Kasumi-1 (cell line): ENCODE measurements around the gene HMG20B.

Experiments used
- DNase-seq, 2 experiments: peaks; one replicate each; lab custom pipeline; 2025; lab: John Stamatoyannopoulos, UW

HMG20B gene

DNA sequence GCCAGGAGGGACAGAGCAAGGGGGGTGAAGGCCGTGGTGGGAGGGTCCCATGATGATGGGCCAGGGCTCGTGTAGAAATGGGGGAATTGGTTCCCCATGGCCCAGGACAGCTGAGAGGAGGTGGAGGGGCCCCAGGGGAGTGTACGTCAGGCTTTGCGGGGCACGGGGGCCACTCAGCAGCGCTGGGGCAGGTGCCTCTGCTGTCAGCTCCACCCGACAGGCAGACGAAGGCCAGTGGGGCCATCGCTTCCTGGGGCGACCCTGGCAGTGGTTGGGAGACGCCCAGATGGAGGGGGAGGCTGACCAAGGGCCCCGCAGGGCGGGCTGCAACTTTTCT, 35.7 kb upstream of the HMG20B start:
- DNase-seq, result no peak

GRCh38 chr19:3537438-3538240, 35.1 kb upstream of the HMG20B start:
- no peak for DNase-seq

- no peak for DNase-seq
Observed at GRCh38 chr19:3538258-3538929, 34.4 kb upstream of the HMG20B start.

DNA sequence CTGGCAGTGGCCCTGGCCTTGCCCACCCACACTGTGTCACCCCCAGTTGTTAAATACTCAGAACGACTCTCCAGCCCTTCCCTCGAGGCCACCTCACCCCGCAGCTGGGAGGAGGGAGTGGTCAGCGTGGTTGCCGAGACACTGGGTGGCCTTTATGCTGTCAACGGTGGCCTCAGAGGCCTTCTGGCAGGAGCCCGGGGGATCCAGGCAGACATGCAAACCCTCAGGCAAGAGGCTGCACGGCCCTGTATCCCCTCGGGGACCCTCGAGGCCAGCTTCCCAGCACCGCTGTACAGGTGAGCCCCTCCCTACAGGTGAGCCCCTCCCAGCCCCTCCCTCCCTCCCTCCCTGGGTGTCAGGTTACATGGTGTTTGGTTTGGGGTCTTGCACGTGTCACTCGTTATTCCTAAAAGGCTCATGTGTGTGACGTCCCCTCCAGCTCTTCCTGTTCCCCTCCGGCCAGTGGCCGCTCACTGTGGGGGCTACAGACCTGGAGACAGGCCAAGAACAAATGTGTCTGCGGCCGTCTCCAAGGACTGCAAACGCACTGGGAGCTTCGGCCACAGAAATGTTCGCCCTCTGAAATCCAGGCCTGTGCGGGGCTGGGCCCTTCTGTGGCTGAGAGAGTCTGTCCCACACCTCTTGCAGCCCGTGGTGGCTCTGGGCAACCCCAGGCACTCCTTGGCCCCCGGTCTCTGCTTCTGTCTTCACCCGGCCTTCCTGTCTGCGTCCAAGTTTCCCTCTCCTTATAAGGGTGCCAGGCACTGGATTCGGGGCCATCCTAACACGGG, 33.6 kb upstream of the HMG20B start, which contains the start of gene TEKTIP1:
Gene TEKTIP1 (plus strand): TSS at position 210 of the 791 bp plus-strand sequence. CDS start 4 bp downstream, at position 214.
- DNase-seq, result no peak

GRCh38 chr19:3539756-3540118, 33.0 kb upstream of the HMG20B start:
- DNase-seq, result no peak

- DNase-seq, result no peak
Observed at GRCh38 chr19:3543150-3544057, 29.3 kb upstream of the HMG20B start.

GRCh38 chr19:3544058-3544376, 28.7 kb upstream of the HMG20B start:
- no peak for DNase-seq

- peak; percentile 13 to 35 for DNase-seq
Observed at GRCh38 chr19:3544742-3545668, 27.7 kb upstream of the HMG20B start.

- no peak for DNase-seq
Observed at GRCh38 chr19:3545669-3546034, 27.1 kb upstream of the HMG20B start.

DNA sequence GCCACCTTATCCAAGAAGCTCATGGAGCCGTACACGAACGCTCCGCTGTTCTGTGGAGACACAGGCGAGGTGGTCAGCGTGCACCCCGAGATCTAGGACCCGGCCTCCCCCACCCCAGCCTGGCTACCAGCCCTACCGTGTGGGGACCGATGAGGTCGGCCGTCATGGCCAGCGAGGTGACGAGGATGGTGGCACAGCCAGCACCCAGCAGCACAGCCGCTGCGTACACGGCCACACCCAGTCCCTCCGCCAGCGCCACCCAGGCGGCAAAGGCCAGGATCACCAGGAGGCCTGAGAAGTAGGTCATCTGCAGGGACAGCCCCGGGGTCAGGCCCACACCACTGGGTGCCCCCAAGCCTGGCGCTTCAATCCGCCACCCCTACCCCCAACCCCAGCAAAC, 26.6 kb upstream of the HMG20B start:
- no peak for DNase-seq

GRCh38 chr19:3547301-3547731, 25.4 kb upstream of the HMG20B start:
- DNase-seq, result no peak

DNA sequence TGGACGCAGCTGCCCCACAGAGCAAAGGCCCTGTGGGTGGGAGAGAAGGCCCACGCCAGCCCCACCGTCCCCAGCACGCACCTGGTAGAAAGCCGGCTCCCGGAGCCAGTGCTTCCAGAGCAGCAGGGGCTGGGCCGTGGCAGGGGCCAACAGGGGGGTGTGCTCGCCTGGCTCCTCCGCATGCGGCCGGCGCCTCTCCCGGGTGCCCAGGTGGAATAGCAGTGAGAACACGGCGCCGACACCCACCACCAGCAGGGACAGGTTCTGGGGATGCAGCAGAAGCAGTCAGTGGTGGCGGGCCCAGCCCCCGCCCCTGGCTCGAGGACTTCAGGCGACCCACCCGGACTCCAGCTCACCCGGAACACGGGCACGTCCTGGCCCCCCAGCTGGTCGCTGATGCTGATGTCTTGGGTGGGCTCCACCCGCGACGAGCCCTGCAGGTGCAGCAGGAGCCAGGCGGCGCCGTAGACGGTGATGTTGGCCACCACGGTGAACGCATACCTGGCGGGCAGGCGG, 24.9 kb upstream of the HMG20B start:
- DNase-seq, result no peak

DNA sequence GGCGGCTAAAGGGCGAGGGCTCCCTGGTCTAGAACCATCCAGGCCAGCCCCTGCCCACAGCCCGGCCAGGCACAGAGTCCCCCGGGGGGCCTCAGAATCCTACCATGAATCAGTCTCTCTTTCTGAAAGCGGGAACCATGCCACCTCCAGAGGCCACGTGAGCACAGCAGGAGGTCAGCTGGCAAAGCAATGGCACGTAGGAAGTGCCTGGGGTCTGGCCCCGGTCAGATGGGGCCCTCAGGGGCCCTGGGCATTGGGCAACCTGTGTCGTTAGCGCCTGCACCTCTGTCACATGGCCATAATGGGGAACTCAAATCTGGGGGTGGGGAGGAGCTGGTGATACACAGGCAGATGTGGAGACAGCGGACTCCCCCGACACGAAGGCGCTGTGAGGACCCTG, 24.1 kb upstream of the HMG20B start:
- peak in 1 of 2 experiments; percentile 7 for DNase-seq

- DNase-seq, result no peak
Observed at GRCh38 chr19:3549816-3550215, 22.9 kb upstream of the HMG20B start.

GRCh38 chr19:3550947-3551791, 21.6 kb upstream of the HMG20B start:
- DNase-seq, result no peak

GRCh38 chr19:3551792-3552095, 21.0 kb upstream of the HMG20B start:
- no peak for DNase-seq

DNA sequence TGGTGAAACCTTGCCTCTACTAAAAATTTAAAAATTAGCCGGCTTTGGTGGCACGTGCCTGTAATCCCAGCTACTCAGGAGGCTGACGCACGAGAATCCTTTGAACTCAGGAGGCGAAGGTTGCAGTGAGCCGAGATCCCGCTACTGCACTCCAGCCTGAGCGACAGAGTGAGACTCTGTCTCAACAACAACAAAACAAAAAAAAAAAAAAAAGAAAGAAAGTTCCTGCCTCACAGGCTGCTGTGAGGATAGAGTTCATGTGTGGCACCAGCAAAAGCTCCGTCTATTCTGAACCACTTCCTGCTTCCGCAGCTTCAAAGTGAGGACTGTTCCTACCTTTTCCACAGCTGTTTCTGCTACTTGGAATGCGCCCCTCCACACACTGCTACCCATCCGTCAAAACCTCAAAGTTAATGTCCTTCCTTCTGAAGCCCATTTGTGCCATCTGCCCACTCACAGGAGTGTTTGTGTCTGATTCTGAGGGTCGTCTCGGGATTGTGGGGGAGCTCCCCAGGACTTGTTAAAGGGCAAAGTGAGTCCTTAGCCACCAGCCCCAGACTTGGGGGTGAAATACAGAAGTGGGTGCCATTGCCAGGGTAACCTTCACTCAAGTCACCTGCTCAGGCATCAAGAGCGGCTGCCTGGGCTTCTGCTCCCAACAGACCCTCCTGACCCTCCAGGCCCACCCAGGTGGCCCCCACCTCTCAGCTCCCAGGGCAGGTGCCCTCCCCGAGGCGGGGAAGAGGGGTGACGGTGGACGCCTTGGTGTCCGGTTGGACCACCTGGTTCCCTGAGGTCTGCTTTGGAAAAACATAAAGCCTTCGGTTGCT, 18.3 kb upstream of the HMG20B start:
- peak; percentile 56 to 64 for DNase-seq

DNA sequence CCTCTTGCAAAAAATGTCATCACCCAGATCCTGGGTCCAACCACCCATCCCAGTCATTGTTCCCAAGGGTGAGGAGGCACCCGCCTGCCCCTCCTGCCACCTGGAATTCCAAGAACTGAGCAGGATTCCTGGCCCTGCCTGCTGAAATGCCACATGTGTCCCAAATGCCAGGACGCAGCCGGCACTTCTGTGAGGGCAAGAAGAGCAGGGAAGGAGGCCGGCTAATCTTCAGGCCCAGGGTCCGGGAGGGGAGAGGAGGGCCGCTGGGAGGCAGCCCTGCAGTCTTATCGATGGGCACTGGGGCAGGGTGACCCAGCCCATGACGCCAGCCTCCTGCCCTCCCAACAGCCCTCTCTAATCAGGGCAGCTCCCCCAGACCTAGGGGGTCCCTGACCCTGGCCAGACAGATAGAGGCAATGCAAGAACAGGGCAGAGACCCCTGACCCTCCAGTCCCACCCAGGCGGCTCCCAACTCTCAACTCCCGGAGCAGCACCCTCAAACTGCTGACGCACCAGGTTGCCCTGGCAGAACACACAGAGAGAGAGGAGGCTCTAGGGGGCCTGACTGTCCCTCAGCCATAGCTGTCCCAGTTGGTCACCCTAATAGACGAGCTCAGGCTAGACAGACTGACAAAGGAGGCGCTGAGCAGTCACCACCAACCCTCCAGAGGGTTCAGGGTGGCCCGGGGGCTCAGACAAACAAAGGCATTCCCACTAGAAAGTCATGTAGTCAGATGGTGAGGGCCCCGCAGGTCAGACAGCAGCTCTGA, 16.9 kb upstream of the HMG20B start:
- no peak for DNase-seq
